HepG2 (cell line): ENCODE results near the gene PTCH1.

Experiments used
- CBFB ChIP-seq: sonication (generic); formaldehyde crosslinking; IDR thresholded peaks from 2 replicates; pipeline ENCODE4 v1.4.0; 2020; ENCODE audit warnings: missing genetic modification reagents
- FOXC1 ChIP-seq: sonication (generic); formaldehyde crosslinking; IDR thresholded peaks from 2 replicates; pipeline ENCODE4 v1.8.0; 2022; ENCODE audit warnings: mild to moderate bottlenecking, missing genetic modification reagents, borderline replicate concordance
- ZNF24 ChIP-seq: fragments of 450-650 bp; IDR thresholded peaks from 2 replicates; pipeline ENCODE4 v1.6.1; 2017; ENCODE audit warnings: antibody characterized with exemption, mild to moderate bottlenecking
- ZNF589 ChIP-seq: sonication (generic); formaldehyde crosslinking; conservative IDR thresholded peaks from 2 replicates; pipeline ENCODE4 v1.8.0; 2022; ENCODE audit warnings: mild to moderate bottlenecking, moderate library complexity, missing genetic modification reagents
- TF ChIP-seq, protein P1 (sequence below): sonication (generic); formaldehyde crosslinking; IDR thresholded peaks from 2 replicates; pipeline ENCODE4 v1.4.0; 2020; ENCODE audit warnings: low read depth, mild to moderate bottlenecking, missing genetic modification reagents
- TF ChIP-seq, protein P2 (sequence below): sonication (generic); formaldehyde crosslinking; IDR thresholded peaks from 2 replicates; pipeline ENCODE4 v1.5.0; 2020; ENCODE audit warnings: mild to moderate bottlenecking, missing genetic modification reagents, moderate library complexity
- TF ChIP-seq, protein P3 (sequence below): sonication (generic); formaldehyde crosslinking; IDR thresholded peaks from 2 replicates; pipeline ENCODE4 v1.4.0; 2020; ENCODE audit warnings: missing genetic modification reagents, borderline replicate concordance
- TF ChIP-seq, protein P4 (sequence below): IDR thresholded peaks from 2 replicates; pipeline ENCODE4 v1.6.1; 2012; ENCODE audit warnings: low read length, improper control_type of control experiment

DNA sequence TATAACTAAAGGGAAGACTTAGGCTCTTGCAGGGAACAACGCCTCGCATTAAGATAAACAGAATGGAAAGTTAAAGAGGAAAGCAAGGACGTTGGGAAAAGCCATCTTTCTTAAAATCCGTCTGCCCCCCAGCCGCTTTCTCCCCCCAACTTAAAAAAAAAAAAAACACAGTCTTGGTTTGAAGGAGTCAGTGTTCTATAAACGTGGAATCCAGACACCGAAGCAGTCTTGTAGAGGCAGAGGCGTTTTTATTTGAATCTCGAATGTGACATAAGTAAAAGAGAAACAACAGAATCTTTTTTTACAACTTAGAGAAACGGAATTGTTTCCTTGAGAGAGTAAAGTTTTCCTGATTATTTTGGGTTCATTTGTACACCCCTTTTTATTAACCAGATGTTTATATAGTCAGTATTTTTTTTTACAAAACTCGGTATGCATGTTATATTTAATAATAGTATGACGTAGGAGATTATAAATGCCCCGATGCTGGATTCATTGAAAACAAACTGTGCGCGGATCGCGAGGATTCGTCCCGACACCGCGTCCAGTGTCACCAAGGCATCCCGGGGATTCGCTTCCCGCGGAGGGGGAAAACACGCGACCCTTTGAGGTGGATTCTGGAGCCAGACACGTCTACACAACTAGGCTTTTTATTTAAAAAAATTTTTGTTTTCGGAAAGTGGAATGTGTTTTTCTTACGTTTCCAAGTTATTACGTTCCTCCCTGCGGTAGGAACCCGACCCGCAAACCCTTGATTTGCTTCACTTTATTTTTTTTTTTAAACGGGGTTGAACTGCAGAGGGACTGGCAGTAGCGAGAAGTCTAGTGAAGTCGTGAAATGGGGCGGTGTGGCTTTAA is 6.7 kb downstream of the PTCH1 start:
- TF ChIP-seq, protein P1, sequence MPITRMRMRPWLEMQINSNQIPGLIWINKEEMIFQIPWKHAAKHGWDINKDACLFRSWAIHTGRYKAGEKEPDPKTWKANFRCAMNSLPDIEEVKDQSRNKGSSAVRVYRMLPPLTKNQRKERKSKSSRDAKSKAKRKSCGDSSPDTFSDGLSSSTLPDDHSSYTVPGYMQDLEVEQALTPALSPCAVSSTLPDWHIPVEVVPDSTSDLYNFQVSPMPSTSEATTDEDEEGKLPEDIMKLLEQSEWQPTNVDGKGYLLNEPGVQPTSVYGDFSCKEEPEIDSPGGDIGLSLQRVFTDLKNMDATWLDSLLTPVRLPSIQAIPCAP = no peak
- no peak for TF ChIP-seq CBFB
- TF ChIP-seq ZNF589 (CRISPR knock-in tag) = no peak
- TF ChIP-seq, protein P2, sequence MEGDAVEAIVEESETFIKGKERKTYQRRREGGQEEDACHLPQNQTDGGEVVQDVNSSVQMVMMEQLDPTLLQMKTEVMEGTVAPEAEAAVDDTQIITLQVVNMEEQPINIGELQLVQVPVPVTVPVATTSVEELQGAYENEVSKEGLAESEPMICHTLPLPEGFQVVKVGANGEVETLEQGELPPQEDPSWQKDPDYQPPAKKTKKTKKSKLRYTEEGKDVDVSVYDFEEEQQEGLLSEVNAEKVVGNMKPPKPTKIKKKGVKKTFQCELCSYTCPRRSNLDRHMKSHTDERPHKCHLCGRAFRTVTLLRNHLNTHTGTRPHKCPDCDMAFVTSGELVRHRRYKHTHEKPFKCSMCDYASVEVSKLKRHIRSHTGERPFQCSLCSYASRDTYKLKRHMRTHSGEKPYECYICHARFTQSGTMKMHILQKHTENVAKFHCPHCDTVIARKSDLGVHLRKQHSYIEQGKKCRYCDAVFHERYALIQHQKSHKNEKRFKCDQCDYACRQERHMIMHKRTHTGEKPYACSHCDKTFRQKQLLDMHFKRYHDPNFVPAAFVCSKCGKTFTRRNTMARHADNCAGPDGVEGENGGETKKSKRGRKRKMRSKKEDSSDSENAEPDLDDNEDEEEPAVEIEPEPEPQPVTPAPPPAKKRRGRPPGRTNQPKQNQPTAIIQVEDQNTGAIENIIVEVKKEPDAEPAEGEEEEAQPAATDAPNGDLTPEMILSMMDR (CRISPR knock-in tag) = no peak
- no peak for TF ChIP-seq ZNF24
- TF ChIP-seq, protein P3, sequence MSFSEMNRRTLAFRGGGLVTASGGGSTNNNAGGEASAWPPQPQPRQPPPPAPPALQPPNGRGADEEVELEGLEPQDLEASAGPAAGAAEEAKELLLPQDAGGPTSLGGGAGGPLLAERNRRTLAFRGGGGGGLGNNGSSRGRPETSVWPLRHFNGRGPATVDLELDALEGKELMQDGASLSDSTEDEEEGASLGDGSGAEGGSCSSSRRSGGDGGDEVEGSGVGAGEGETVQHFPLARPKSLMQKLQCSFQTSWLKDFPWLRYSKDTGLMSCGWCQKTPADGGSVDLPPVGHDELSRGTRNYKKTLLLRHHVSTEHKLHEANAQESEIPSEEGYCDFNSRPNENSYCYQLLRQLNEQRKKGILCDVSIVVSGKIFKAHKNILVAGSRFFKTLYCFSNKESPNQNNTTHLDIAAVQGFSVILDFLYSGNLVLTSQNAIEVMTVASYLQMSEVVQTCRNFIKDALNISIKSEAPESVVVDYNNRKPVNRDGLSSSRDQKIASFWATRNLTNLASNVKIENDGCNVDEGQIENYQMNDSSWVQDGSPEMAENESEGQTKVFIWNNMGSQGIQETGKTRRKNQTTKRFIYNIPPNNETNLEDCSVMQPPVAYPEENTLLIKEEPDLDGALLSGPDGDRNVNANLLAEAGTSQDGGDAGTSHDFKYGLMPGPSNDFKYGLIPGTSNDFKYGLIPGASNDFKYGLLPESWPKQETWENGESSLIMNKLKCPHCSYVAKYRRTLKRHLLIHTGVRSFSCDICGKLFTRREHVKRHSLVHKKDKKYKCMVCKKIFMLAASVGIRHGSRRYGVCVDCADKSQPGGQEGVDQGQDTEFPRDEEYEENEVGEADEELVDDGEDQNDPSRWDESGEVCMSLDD (CRISPR knock-in tag) = no peak
- TF ChIP-seq, protein P4, sequence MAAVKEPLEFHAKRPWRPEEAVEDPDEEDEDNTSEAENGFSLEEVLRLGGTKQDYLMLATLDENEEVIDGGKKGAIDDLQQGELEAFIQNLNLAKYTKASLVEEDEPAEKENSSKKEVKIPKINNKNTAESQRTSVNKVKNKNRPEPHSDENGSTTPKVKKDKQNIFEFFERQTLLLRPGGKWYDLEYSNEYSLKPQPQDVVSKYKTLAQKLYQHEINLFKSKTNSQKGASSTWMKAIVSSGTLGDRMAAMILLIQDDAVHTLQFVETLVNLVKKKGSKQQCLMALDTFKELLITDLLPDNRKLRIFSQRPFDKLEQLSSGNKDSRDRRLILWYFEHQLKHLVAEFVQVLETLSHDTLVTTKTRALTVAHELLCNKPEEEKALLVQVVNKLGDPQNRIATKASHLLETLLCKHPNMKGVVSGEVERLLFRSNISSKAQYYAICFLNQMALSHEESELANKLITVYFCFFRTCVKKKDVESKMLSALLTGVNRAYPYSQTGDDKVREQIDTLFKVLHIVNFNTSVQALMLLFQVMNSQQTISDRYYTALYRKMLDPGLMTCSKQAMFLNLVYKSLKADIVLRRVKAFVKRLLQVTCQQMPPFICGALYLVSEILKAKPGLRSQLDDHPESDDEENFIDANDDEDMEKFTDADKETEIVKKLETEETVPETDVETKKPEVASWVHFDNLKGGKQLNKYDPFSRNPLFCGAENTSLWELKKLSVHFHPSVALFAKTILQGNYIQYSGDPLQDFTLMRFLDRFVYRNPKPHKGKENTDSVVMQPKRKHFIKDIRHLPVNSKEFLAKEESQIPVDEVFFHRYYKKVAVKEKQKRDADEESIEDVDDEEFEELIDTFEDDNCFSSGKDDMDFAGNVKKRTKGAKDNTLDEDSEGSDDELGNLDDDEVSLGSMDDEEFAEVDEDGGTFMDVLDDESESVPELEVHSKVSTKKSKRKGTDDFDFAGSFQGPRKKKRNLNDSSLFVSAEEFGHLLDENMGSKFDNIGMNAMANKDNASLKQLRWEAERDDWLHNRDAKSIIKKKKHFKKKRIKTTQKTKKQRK = no peak
- no peak for TF ChIP-seq FOXC1
